HEK293 (cell line): ENCODE measurements around the gene C20orf144.

Experiments
- BCL6B ChIP-seq: fragments of 450-650 bp; formaldehyde crosslinking; IDR thresholded peaks from 2 replicates; pipeline ENCODE4 v1.5.1; 2017; ENCODE audit warnings: missing biosample characterization, missing genetic modification characterization
- EGR2 ChIP-seq: fragments of 450-650 bp; formaldehyde crosslinking; IDR thresholded peaks from 2 replicates; pipeline ENCODE4 v1.5.1; 2016; ENCODE audit warnings: low read depth, missing biosample characterization, missing genetic modification characterization
- GLIS2 ChIP-seq: fragments of 450-650 bp; formaldehyde crosslinking; IDR thresholded peaks from 2 replicates; pipeline ENCODE4 v1.5.1; 2016; ENCODE audit warnings: missing biosample characterization, missing genetic modification characterization
- KLF8 ChIP-seq: fragments of 450-650 bp; formaldehyde crosslinking; IDR thresholded peaks from 2 replicates; pipeline ENCODE4 v1.5.1; 2016; ENCODE audit warnings: missing biosample characterization, missing genetic modification characterization
- KLF9 ChIP-seq: fragments of 450-650 bp; formaldehyde crosslinking; IDR thresholded peaks from 2 replicates; pipeline ENCODE4 v1.5.1; 2016; ENCODE audit warnings: missing biosample characterization, missing genetic modification characterization, low read depth
- MEIS1 ChIP-seq: sonication (generic); formaldehyde crosslinking; IDR thresholded peaks from 2 replicates; pipeline ENCODE4 v1.8.1; 2022; ENCODE audit warnings: missing genetic modification reagents, mild to moderate bottlenecking, borderline replicate concordance
- SCRT2 ChIP-seq: fragments of 450-650 bp; formaldehyde crosslinking; IDR thresholded peaks from 2 replicates; pipeline ENCODE4 v1.5.1; 2016; ENCODE audit warnings: missing biosample characterization, missing genetic modification characterization
- SP7 ChIP-seq: fragments of 450-650 bp; formaldehyde crosslinking; IDR thresholded peaks from 2 replicates; pipeline ENCODE4 v1.5.1; 2016; ENCODE audit warnings: missing biosample characterization, missing genetic modification characterization
- TRIM28 ChIP-seq: IDR thresholded peaks from 2 replicates; pipeline ENCODE4 v1.6.1; 2011; ENCODE audit warnings: low read length, control low read depth, borderline replicate concordance
- WT1 ChIP-seq: fragments of 450-650 bp; formaldehyde crosslinking; IDR thresholded peaks from 2 replicates; pipeline ENCODE4 v1.5.1; 2016; ENCODE audit warnings: missing biosample characterization, missing genetic modification characterization
- ZBTB17 ChIP-seq: fragments of 450-650 bp; formaldehyde crosslinking; IDR thresholded peaks from 2 replicates; pipeline ENCODE4 v1.5.1; 2016; ENCODE audit warnings: missing biosample characterization, missing genetic modification characterization
- ZBTB20 ChIP-seq: fragments of 450-650 bp; formaldehyde crosslinking; IDR thresholded peaks from 2 replicates; pipeline ENCODE4 v1.5.1; 2016; ENCODE audit warnings: missing biosample characterization, missing genetic modification characterization
- ZBTB48 ChIP-seq: fragments of 450-650 bp; formaldehyde crosslinking; IDR thresholded peaks from 2 replicates; pipeline ENCODE4 v1.5.1; 2016; ENCODE audit warnings: missing biosample characterization, missing genetic modification characterization
- ZBTB6 ChIP-seq: fragments of 450-650 bp; formaldehyde crosslinking; IDR thresholded peaks from 2 replicates; pipeline ENCODE4 v1.5.1; 2017; ENCODE audit warnings: missing biosample characterization, missing genetic modification characterization
- ZBTB8A ChIP-seq: fragments of 450-650 bp; formaldehyde crosslinking; IDR thresholded peaks from 2 replicates; pipeline ENCODE4 v1.5.1; 2016; ENCODE audit warnings: missing biosample characterization, missing genetic modification characterization
- ZNF175 ChIP-seq: fragments of 450-650 bp; formaldehyde crosslinking; IDR thresholded peaks from 2 replicates; pipeline ENCODE4 v1.5.1; 2016; ENCODE audit warnings: missing biosample characterization, missing genetic modification characterization
- ZNF19 ChIP-seq: fragments of 450-650 bp; formaldehyde crosslinking; IDR thresholded peaks from 2 replicates; pipeline ENCODE4; 2016; ENCODE audit warnings: missing biosample characterization, missing genetic modification characterization, low read depth
- ZNF211 ChIP-seq: fragments of 450-650 bp; formaldehyde crosslinking; IDR thresholded peaks from 2 replicates; pipeline ENCODE4 v1.5.1; 2016; ENCODE audit warnings: low read depth, missing biosample characterization, missing genetic modification characterization
- ZNF214 ChIP-seq: fragments of 450-650 bp; formaldehyde crosslinking; IDR thresholded peaks from 2 replicates; pipeline ENCODE4 v1.5.1; 2017; ENCODE audit warnings: missing biosample characterization, mild to moderate bottlenecking, missing genetic modification characterization, borderline replicate concordance
- ZNF24 ChIP-seq: fragments of 450-650 bp; formaldehyde crosslinking; IDR thresholded peaks from 2 replicates; pipeline ENCODE4 v1.5.1; 2016; ENCODE audit warnings: missing biosample characterization, missing genetic modification characterization
- ZNF366 ChIP-seq: fragments of 450-650 bp; formaldehyde crosslinking; conservative IDR thresholded peaks from 2 replicates; pipeline ENCODE4 v1.5.1; 2016; ENCODE audit warnings: missing biosample characterization, missing genetic modification characterization
- ZNF391 ChIP-seq: fragments of 450-650 bp; formaldehyde crosslinking; IDR thresholded peaks from 2 replicates; pipeline ENCODE4 v1.5.1; 2016; ENCODE audit warnings: low read depth, missing biosample characterization, missing genetic modification characterization, borderline replicate concordance
- ZNF426 ChIP-seq: fragments of 450-650 bp; formaldehyde crosslinking; IDR thresholded peaks from 2 replicates; pipeline ENCODE4 v1.5.1; 2017; ENCODE audit warnings: missing biosample characterization, missing genetic modification characterization, mild to moderate bottlenecking, inconsistent platforms, moderate library complexity
- ZNF449 ChIP-seq: fragments of 450-650 bp; formaldehyde crosslinking; IDR thresholded peaks from 2 replicates; pipeline ENCODE4 v1.5.1; 2017; ENCODE audit warnings: missing biosample characterization, mild to moderate bottlenecking, missing genetic modification characterization, moderate library complexity
- ZNF48 ChIP-seq: fragments of 450-650 bp; formaldehyde crosslinking; IDR thresholded peaks from 2 replicates; pipeline ENCODE4 v1.5.1; 2016; ENCODE audit warnings: missing biosample characterization, missing genetic modification characterization
- ZNF544 ChIP-seq: fragments of 450-650 bp; formaldehyde crosslinking; IDR thresholded peaks from 2 replicates; pipeline ENCODE4 v1.5.0; 2017; ENCODE audit warnings: missing biosample characterization, missing genetic modification characterization
- ZNF610 ChIP-seq: fragments of 450-650 bp; formaldehyde crosslinking; IDR thresholded peaks from 2 replicates; pipeline ENCODE4 v1.5.1; 2016; ENCODE audit warnings: missing biosample characterization, missing genetic modification characterization, borderline replicate concordance
- ZNF624 ChIP-seq: fragments of 450-650 bp; formaldehyde crosslinking; IDR thresholded peaks from 2 replicates; pipeline ENCODE4 v1.5.1; 2017; ENCODE audit warnings: missing biosample characterization, missing genetic modification characterization
- ZNF639 ChIP-seq: fragments of 450-650 bp; formaldehyde crosslinking; IDR thresholded peaks from 2 replicates; pipeline ENCODE4 v1.5.1; 2016; ENCODE audit warnings: missing biosample characterization, missing genetic modification characterization
- ZNF660 ChIP-seq: fragments of 450-650 bp; IDR thresholded peaks from 2 replicates; pipeline ENCODE4 v1.5.1; 2018; ENCODE audit warnings: missing biosample characterization, mild to moderate bottlenecking, missing genetic modification characterization
- ZNF704 ChIP-seq: fragments of 450-650 bp; formaldehyde crosslinking; IDR thresholded peaks from 2 replicates; pipeline ENCODE4 v1.5.1; 2016; ENCODE audit warnings: missing biosample characterization, missing genetic modification characterization
- ZNF777 ChIP-seq: fragments of 450-650 bp; formaldehyde crosslinking; IDR thresholded peaks from 2 replicates; pipeline ENCODE4 v1.5.1; 2017; ENCODE audit warnings: missing biosample characterization, missing genetic modification characterization, borderline replicate concordance
- ZSCAN23 ChIP-seq: fragments of 450-650 bp; formaldehyde crosslinking; IDR thresholded peaks from 2 replicates; pipeline ENCODE4 v1.5.1; 2016; ENCODE audit warnings: missing biosample characterization, missing genetic modification characterization
- ZSCAN30 ChIP-seq: fragments of 450-650 bp; IDR thresholded peaks from 2 replicates; pipeline ENCODE4 v1.5.1; 2018; ENCODE audit warnings: missing biosample characterization, mild to moderate bottlenecking, missing genetic modification characterization, moderate library complexity

Gene C20orf144

GRCh38 chr20:33674294-33675135, 12.4 kb downstream of the C20orf144 start, which contains the start of gene NECAB3 (continued):
- no peak for TF ChIP-seq ZNF214 (tag by site-specific recombination)
- no peak for TF ChIP-seq EGR2 (tag by site-specific recombination)
- TF ChIP-seq ZNF426 (tag by site-specific recombination): no peak
- TF ChIP-seq BCL6B (tag by site-specific recombination): no peak
- no peak for TF ChIP-seq ZNF704 (tag by site-specific recombination)
- peak; percentile 86 for TF ChIP-seq ZNF366 (tag by site-specific recombination)
- no peak for TF ChIP-seq MEIS1 (CRISPR knock-in tag)
- TF ChIP-seq ZNF211 (tag by site-specific recombination): no peak
- peak; percentile 35; the same call in 1 of the 2 replicates for TF ChIP-seq ZNF610
- peak; percentile 62; the same call in 1 of the 2 replicates for TF ChIP-seq KLF8 (tag by site-specific recombination)
- peak; percentile 77; the same call in 1 of the 2 replicates for TF ChIP-seq ZBTB17
- no peak; the same call in 1 of the 2 replicates for TF ChIP-seq ZSCAN30 (tag by site-specific recombination)
- peak; percentile 73 for TF ChIP-seq ZBTB8A
- no peak for TF ChIP-seq TRIM28
- peak; percentile 88 for TF ChIP-seq WT1 (tag by site-specific recombination)
- peak; percentile 40; the same call in 1 of the 2 replicates for TF ChIP-seq SCRT2
- TF ChIP-seq ZNF639 (tag by site-specific recombination): no peak
- no peak for TF ChIP-seq ZSCAN23 (tag by site-specific recombination)
- peak; percentile 57; the same call in 1 of the 2 replicates for TF ChIP-seq KLF9 (tag by site-specific recombination)
- TF ChIP-seq ZNF24: no peak
- TF ChIP-seq ZNF449: no peak
- peak; percentile 95 for TF ChIP-seq ZBTB6 (tag by site-specific recombination)
- TF ChIP-seq ZNF19 (tag by site-specific recombination): no peak
- no peak for TF ChIP-seq ZNF544
- no peak for TF ChIP-seq ZNF391 (tag by site-specific recombination)
- TF ChIP-seq ZNF660 (tag by site-specific recombination): no peak
- TF ChIP-seq ZBTB20 (tag by site-specific recombination): no peak
- no peak for TF ChIP-seq ZNF48 (tag by site-specific recombination)
- TF ChIP-seq ZNF624: no peak
- peak; percentile 32; the same call in 1 of the 2 replicates for TF ChIP-seq ZBTB48 (tag by site-specific recombination)
- TF ChIP-seq GLIS2 (tag by site-specific recombination): peak; percentile 65
- peak; percentile 55; the same call in 1 of the 2 replicates for TF ChIP-seq SP7 (tag by site-specific recombination)
- no peak for TF ChIP-seq ZNF777
- no peak for TF ChIP-seq ZNF175 (tag by site-specific recombination)
